Measurements from ENCODE around the gene ZNF112. TPM values are rescaled to one million over a fixed set of nuclear protein-coding genes. Genes with fewer than 3 reads are reported as not detected.

Gene ZNF112
- total RNA-seq, 1 donor, result 8.7 TPM

DNA sequence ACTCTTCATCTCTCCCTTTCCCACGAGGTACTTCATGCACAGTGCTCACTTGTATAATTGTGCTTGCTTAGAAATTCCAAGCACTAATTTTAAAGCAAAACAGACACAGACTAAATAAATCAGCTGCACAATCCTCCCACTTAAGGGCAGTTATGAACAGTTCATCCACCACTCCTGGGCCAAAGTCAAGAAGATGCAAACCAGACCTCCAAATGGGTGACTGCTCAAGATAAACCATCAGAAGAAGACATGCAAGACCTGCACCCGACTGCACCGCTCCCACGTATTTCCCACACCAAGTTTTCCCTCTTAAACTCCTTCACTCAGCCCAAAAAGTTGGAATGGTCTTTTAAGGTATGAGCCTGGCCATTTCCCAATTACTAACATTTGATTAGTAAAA, 71.5 kb downstream of the ZNF112 start:
- DNase-seq (ENCODE audit: low read depth), result no peak
- H3K4me3 ChIP-seq (ENCODE audit: low read depth, low read length), result no peak overlapping the region
- TF ChIP-seq, protein P1, sequence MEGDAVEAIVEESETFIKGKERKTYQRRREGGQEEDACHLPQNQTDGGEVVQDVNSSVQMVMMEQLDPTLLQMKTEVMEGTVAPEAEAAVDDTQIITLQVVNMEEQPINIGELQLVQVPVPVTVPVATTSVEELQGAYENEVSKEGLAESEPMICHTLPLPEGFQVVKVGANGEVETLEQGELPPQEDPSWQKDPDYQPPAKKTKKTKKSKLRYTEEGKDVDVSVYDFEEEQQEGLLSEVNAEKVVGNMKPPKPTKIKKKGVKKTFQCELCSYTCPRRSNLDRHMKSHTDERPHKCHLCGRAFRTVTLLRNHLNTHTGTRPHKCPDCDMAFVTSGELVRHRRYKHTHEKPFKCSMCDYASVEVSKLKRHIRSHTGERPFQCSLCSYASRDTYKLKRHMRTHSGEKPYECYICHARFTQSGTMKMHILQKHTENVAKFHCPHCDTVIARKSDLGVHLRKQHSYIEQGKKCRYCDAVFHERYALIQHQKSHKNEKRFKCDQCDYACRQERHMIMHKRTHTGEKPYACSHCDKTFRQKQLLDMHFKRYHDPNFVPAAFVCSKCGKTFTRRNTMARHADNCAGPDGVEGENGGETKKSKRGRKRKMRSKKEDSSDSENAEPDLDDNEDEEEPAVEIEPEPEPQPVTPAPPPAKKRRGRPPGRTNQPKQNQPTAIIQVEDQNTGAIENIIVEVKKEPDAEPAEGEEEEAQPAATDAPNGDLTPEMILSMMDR (IDR thresholded peaks at IDR 0.05; ENCODE audit: insufficient read depth, low read length), result no peak

DNA sequence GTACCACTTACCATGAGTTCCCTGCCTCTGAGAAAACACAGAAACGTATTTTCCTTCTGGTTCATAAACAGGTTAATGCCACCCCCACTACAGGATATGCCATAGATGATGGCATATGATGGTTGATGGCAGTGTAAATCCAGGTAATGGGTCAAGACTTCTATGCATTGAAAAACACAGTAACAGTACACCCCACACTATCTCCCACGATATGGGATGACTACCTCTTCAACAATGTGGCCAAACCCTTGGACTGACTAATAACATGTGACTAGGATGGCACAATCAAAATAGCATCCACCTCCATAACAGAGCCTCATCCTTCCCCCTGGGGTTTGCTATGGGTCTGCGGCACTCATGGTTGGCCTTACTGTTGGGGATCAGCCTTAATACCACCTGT, 73.6 kb downstream of the ZNF112 start:
- peak; percentile 2 for DNase-seq (ENCODE audit: low read depth)
- H3K4me3 ChIP-seq (ENCODE audit: low read depth, low read length), result no peak overlapping the region
- TF ChIP-seq, protein P1 (IDR thresholded peaks at IDR 0.05; ENCODE audit: insufficient read depth, low read length), result no peak

DNA sequence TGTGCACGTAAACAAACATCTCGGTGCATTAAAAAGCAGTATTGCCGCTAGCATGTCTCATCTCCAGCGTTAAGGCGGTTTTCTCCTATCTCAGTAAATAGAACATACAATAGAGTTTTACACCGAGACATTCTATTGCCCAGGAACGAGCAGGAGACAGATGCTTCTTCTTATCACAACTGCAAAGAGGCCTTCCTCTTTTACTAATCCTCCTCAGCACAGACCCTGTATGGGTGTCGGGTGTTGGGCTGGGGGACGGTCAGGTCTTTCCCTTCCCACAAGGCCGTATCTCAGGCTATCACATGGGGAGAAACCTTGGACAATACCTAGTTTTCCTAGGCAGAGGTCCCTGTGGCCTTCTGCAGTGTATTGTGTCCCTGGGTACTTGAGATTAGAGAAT, 75.6 kb downstream of the ZNF112 start:
- DNase-seq (ENCODE audit: low read depth), result no peak
- H3K4me3 ChIP-seq (ENCODE audit: low read depth, low read length), result no peak overlapping the region
- TF ChIP-seq, protein P1 (IDR thresholded peaks at IDR 0.05; ENCODE audit: insufficient read depth, low read length), result no peak

DNA sequence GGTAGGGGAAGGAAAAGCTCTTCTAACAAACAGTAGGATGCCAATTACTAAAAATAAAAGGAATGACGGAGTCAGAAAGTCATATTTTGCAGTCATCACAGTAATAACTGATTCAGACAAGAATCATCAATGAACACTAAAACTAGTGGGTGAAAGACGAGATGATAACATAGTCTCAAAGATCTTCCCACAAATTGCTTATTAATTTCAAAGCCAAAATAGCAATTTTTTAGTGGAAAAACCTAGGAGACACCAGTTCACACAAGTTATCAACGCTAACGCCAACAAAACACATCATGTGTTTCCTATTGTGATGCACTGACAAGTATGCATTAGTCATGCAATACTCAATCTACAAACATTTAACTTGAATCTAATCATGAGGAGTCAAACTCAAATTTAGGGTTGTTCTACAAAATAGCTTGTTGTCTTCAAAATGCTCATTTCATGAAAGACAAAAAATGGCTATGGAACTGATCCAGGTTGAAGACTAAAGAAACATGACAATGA, 78.2 kb downstream of the ZNF112 start:
- peak; percentile 24 for DNase-seq (ENCODE audit: low read depth)
- H3K4me3 ChIP-seq (ENCODE audit: low read depth, low read length), result no peak overlapping the region
- TF ChIP-seq, protein P1 (IDR thresholded peaks at IDR 0.05; ENCODE audit: insufficient read depth, low read length), result no peak

DNA sequence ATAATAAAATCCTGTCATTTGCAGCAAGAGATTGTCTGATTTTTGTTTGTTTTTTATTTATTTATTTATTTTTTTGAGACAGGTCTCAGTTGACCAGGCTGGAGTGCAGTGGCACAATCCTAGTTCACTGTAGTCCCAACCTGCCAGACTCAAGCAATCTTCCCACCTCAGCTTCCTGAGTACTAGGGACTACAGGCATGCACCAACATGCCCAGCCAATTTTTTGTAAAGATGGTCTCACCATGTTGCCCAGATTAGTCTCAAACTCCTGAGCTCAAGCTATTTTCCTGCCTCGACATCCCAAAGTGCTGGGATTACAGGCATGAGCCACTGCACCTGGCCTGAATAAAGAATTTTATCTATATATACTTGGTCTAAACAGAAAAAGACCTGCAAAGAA, 79.1 kb downstream of the ZNF112 start:
- TF ChIP-seq, protein P1 (IDR thresholded peaks at IDR 0.05; ENCODE audit: insufficient read depth, low read length), result no peak
- H3K4me3 ChIP-seq (ENCODE audit: low read depth, low read length), result no peak overlapping the region
- DNase-seq (ENCODE audit: low read depth), result no peak

Small RNA genes lying within 50 kb of the gene (small RNA-seq; reads per million reads assigned to genes)
- not detected for gene NDUFA3P1

Other genes with a start within 250 kb of the ZNF112 start
- gene ZNF225, start 243.3 kb downstream of the ZNF112 start, total RNA-seq (ENCODE audit: low replicate concordance), result 6.1 and 10.8 TPM in 2 replicates
- gene ZNF234, start 215.1 kb downstream of the ZNF112 start, total RNA-seq (ENCODE audit: low replicate concordance), result 5.6 and 10.6 TPM in 2 replicates
- gene ZNF226, start 191.6 kb downstream of the ZNF112 start, total RNA-seq (ENCODE audit: low replicate concordance), result 28.7 and 30.7 TPM in 2 replicates
- gene ZNF227, start 144.1 kb downstream of the ZNF112 start, total RNA-seq (ENCODE audit: low replicate concordance), result 14.1 and 18.3 TPM in 2 replicates
- gene ZNF233, start 96.8 kb downstream of the ZNF112 start, total RNA-seq (ENCODE audit: low replicate concordance), result 0.16 and 0.99 TPM in 2 replicates
- gene ZNF235, start 51.7 kb downstream of the ZNF112 start, total RNA-seq (ENCODE audit: low replicate concordance), result 1.4 and 4.9 TPM in 2 replicates
- gene ZNF285, start 44.9 kb upstream of the ZNF112 start, total RNA-seq (ENCODE audit: low replicate concordance), result 1.6 and 4.1 TPM in 2 replicates
- 13.6 and 23.4 TPM in 2 replicates for gene ZNF229, start 91.8 kb upstream of the ZNF112 start, total RNA-seq (ENCODE audit: low replicate concordance)
- 8.6 and 34.6 TPM in 2 replicates for gene ZNF180, start 143.8 kb upstream of the ZNF112 start, total RNA-seq (ENCODE audit: low replicate concordance)
- not detected in 2 replicates for gene CEACAM20, start 173.0 kb upstream of the ZNF112 start, total RNA-seq (ENCODE audit: low replicate concordance)